Endothelial cell (in vitro differentiated cells): ENCODE measurements around the gene EIF4ENIF1. TPM values are rescaled to one million over a fixed set of nuclear protein-coding genes. Genes with fewer than 3 reads are reported as not detected.
A peak's percentile ranks its signal among the peaks of the same experiment; 100 is the strongest.

Experiments
- DNase-seq: peaks from one replicate; pipeline ENCODE4 v3.0.0; 2021; ENCODE audit warnings: low spot score
- H3K27ac Mint-ChIP-seq: one replicate; pipeline ENCODE4 v1.8.0; 2021; ENCODE audit warnings: mixed read lengths, inconsistent platforms; ENCODE audit not compliant: unreplicated experiment
- H3K27me3 Mint-ChIP-seq: one replicate; pipeline ENCODE4 v1.8.0; 2021; ENCODE audit warnings: mild to moderate bottlenecking, moderate library complexity, mixed read lengths, inconsistent platforms; ENCODE audit not compliant: unreplicated experiment
- H3K36me3 Mint-ChIP-seq: one replicate; pipeline ENCODE4 v1.8.0; 2021; ENCODE audit warnings: mild to moderate bottlenecking, low read depth, mixed read lengths, inconsistent platforms; ENCODE audit not compliant: unreplicated experiment
- H3K4me1 Mint-ChIP-seq: one replicate; pipeline ENCODE4 v1.8.0; 2021; ENCODE audit warnings: mild to moderate bottlenecking, mixed read lengths, inconsistent platforms; ENCODE audit not compliant: unreplicated experiment
- H3K4me3 Mint-ChIP-seq: one replicate; pipeline ENCODE4 v1.8.0; 2021; ENCODE audit warnings: mild to moderate bottlenecking, mixed read lengths, inconsistent platforms; ENCODE audit not compliant: unreplicated experiment
- H3K9me3 Mint-ChIP-seq: one replicate; pipeline ENCODE4 v1.8.0; 2021; ENCODE audit warnings: mixed read lengths, inconsistent platforms; ENCODE audit not compliant: unreplicated experiment
- CTCF ChIP-seq: fragments of 200-600 bp; sonication (generic); IDR thresholded peaks from one replicate; pipeline ENCODE4 v1.5.0; 2021; ENCODE audit warnings: antibody characterized with exemption; ENCODE audit not compliant: unreplicated experiment
- total RNA-seq: library from RNA; stranded (reverse); fragmentation: NEBNext Ultra II Directional; extraction: Animal tissue kit (Norgen Biotek cat#: 25700); gene quantifications from one replicate; pipeline ENCODE4 v1.2.1, GENCODE V29; 2021; ENCODE audit not compliant: unreplicated experiment

Gene EIF4ENIF1
- total RNA-seq, 1 donor from 2014 or later = 35.7 TPM

GRCh38 chr22:31448382-31448781 lies 41.3 kb downstream of the EIF4ENIF1 start:
- no peaks in the 10 kb centered on the region for H3K9me3 Mint-ChIP-seq
- no peak for DNase-seq
- H3K27me3 Mint-ChIP-seq = no peaks in the 10 kb centered on the region
- no peak for TF ChIP-seq CTCF
- no peak overlapping the region for H3K27ac Mint-ChIP-seq
- H3K4me3 Mint-ChIP-seq = no peak overlapping the region
- H3K4me1 Mint-ChIP-seq = no peaks in the 10 kb centered on the region
- H3K36me3 Mint-ChIP-seq = peaks cover 27% of the 10 kb centered on the region

- Mint-ChIP-seq H3K36me3 (peaks cover 34% of the 10 kb centered on the region), H3K27me3 (no peaks in the 10 kb centered on the region), H3K9me3 (no peaks in the 10 kb centered on the region), H3K27ac (no peak overlapping the region), H3K4me3 (no peak overlapping the region), H3K4me1 (no peaks in the 10 kb centered on the region)
- no peak for DNase-seq
- TF ChIP-seq CTCF = no peak
These were observed 42.3 kb downstream of the EIF4ENIF1 start for GRCh38 chr22:31447337-31447736.

- Mint-ChIP-seq H3K27me3 (no peaks in the 10 kb centered on the region), H3K27ac (no peak overlapping the region), H3K4me1 (no peaks in the 10 kb centered on the region), H3K4me3 (no peak overlapping the region), H3K9me3 (no peaks in the 10 kb centered on the region), H3K36me3 (peaks cover 40% of the 10 kb centered on the region)
- no peak for TF ChIP-seq CTCF
- DNase-seq = no peak
These were observed 42.9 kb downstream of the EIF4ENIF1 start for GRCh38 chr22:31446767-31447166.

GRCh38 chr22:31446208-31446607 lies 43.4 kb downstream of the EIF4ENIF1 start:
- Mint-ChIP-seq H3K27ac (no peak overlapping the region), H3K4me1 (no peaks in the 10 kb centered on the region), H3K9me3 (no peaks in the 10 kb centered on the region), H3K4me3 (no peak overlapping the region), H3K27me3 (no peaks in the 10 kb centered on the region), H3K36me3 (peaks cover 43% of the 10 kb centered on the region)
- no peak for TF ChIP-seq CTCF
- no peak for DNase-seq

GRCh38 chr22:31445642-31446041 lies 44.0 kb downstream of the EIF4ENIF1 start:
- no peaks in the 10 kb centered on the region for H3K27me3 Mint-ChIP-seq
- peaks cover 44% of the 10 kb centered on the region for H3K36me3 Mint-ChIP-seq
- no peaks in the 10 kb centered on the region for H3K9me3 Mint-ChIP-seq
- DNase-seq = no peak
- no peaks in the 10 kb centered on the region for H3K4me1 Mint-ChIP-seq
- peak overlapping the region; percentile 16 for H3K4me3 Mint-ChIP-seq
- H3K27ac Mint-ChIP-seq = no peak overlapping the region
- no peak for TF ChIP-seq CTCF
